MM.1S (cell line): ENCODE results near the gene AGAP3.
A peak's percentile ranks its signal among the peaks of the same experiment; 100 is the strongest.

Source experiments
- DNase-seq: peaks from one replicate; pipeline ENCODE4 v3.0.0-alpha.2; 2015
- H2AFZ ChIP-seq: fragments of 300-600 bp; sonication (generic); 2 replicates; pipeline ENCODE4 v1.6.0; 2016; ENCODE audit warnings: antibody characterized with exemption, low read length
- H3F3A ChIP-seq: fragments of 300-600 bp; sonication (generic); 2 replicates; pipeline ENCODE4 v1.6.1; 2016; ENCODE audit warnings: mild to moderate bottlenecking, antibody characterized with exemption, low read length, moderate library complexity, mixed read lengths; ENCODE audit not compliant: insufficient read depth
- H3K27ac ChIP-seq: fragments of 300-600 bp; sonication (generic); 2 replicates; pipeline ENCODE4 v1.5.1; 2016; ENCODE audit warnings: mild to moderate bottlenecking, low read length
- H3K27me3 ChIP-seq: fragments of 300-600 bp; sonication (generic); replicated peaks from 2 replicates; pipeline ENCODE4 v1.6.0; 2016; ENCODE audit warnings: low read length; ENCODE audit not compliant: insufficient read depth
- H3K36me3 ChIP-seq: fragments of 300-600 bp; sonication (generic); replicated peaks from 2 replicates; pipeline ENCODE4 v1.6.1; 2016; ENCODE audit warnings: mild to moderate bottlenecking, low read length, mixed read lengths; ENCODE audit not compliant: insufficient read depth
- H3K4me1 ChIP-seq: fragments of 300-600 bp; sonication (generic); 2 replicates; pipeline ENCODE4 v1.6.1; 2016; ENCODE audit warnings: low read length, mixed read lengths
- H3K4me2 ChIP-seq: fragments of 300-600 bp; sonication (generic); 2 replicates; pipeline ENCODE4 v1.6.0; 2016; ENCODE audit warnings: low read depth, low read length
- H3K4me3 ChIP-seq: fragments of 300-600 bp; sonication (generic); 2 replicates; pipeline ENCODE4 v1.5.1; 2016; ENCODE audit warnings: low read length, mixed read lengths
- H3K79me2 ChIP-seq: fragments of 300-600 bp; sonication (generic); 2 replicates; pipeline ENCODE4 v1.6.1; 2016; ENCODE audit warnings: mixed run types, low read length, mixed read lengths
- H3K9ac ChIP-seq: fragments of 300-600 bp; sonication (generic); 2 replicates; pipeline ENCODE4 v1.6.1; 2016; ENCODE audit warnings: low read length, mixed read lengths
- H3K9me2 ChIP-seq: fragments of 300-600 bp; sonication (generic); replicated peaks from 2 replicates; pipeline ENCODE4 v1.6.1; 2016; ENCODE audit warnings: mild to moderate bottlenecking, low read length, mixed read lengths; ENCODE audit not compliant: insufficient read depth
- H3K9me3 ChIP-seq: fragments of 300-600 bp; sonication (generic); replicated peaks from 2 replicates; pipeline ENCODE4 v1.6.1; 2016; ENCODE audit warnings: mild to moderate bottlenecking, low read length, mixed read lengths; ENCODE audit not compliant: insufficient read depth
- H4K20me1 ChIP-seq: fragments of 300-600 bp; sonication (generic); 2 replicates; pipeline ENCODE4 v1.6.1; 2016; ENCODE audit warnings: mild to moderate bottlenecking, low read length, moderate library complexity, mixed read lengths; ENCODE audit not compliant: insufficient read depth
- EZH2 ChIP-seq: fragments of 300-600 bp; sonication (generic); optimal IDR thresholded peaks from 2 replicates; pipeline ENCODE3; 2017; ENCODE audit warnings: low read depth, mild to moderate bottlenecking, antibody characterized with exemption, low read length, mixed read lengths
- EZH2phosphoT487 ChIP-seq: fragments of 300-600 bp; sonication (generic); IDR thresholded peaks from 2 replicates; pipeline ENCODE4 v1.6.1; 2018; ENCODE audit warnings: antibody characterized with exemption, low read length
- TF ChIP-seq, protein P1 (sequence below): fragments of 300-600 bp; sonication (generic); IDR thresholded peaks from 2 replicates; pipeline ENCODE4 v1.5.1; 2016; ENCODE audit warnings: antibody characterized with exemption, low read length, mixed read lengths

AGAP3 gene

DNA sequence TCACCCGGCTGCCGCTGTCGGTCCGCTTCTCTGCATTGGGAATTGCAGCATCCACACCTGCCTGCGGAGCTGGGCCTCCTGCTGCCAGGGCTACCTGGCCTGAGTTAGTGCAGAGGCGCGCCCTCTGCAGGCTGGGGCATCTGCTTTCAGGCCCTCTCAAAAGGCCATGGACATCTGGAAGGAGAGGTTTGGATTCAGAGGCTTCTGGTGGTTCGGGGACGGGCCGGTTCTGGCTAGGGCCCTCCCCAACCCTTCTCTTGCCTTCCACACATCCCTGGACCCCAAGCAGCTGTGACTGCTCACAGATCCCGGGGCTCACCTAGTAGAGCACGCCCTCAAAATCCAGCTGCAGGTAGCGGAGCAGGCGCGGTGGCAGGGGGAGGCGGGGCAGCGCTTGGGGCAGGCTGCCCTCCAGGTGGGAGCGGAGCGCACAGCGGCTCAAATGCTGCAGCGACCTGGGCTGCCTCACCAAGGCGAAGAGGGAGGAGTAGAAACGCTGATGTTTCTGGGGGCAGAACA lies 89.6 kb downstream of the AGAP3 start:
- TF ChIP-seq, protein P1, sequence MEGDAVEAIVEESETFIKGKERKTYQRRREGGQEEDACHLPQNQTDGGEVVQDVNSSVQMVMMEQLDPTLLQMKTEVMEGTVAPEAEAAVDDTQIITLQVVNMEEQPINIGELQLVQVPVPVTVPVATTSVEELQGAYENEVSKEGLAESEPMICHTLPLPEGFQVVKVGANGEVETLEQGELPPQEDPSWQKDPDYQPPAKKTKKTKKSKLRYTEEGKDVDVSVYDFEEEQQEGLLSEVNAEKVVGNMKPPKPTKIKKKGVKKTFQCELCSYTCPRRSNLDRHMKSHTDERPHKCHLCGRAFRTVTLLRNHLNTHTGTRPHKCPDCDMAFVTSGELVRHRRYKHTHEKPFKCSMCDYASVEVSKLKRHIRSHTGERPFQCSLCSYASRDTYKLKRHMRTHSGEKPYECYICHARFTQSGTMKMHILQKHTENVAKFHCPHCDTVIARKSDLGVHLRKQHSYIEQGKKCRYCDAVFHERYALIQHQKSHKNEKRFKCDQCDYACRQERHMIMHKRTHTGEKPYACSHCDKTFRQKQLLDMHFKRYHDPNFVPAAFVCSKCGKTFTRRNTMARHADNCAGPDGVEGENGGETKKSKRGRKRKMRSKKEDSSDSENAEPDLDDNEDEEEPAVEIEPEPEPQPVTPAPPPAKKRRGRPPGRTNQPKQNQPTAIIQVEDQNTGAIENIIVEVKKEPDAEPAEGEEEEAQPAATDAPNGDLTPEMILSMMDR: peak; percentile 40
- no peak for TF ChIP-seq EZH2
- TF ChIP-seq EZH2phosphoT487: no peak
- Histone ChIP-seq H3K9me2 (no peaks in the 10 kb centered on the region), H2AFZ (no peak overlapping the region), H3K9ac (no peak overlapping the region), H3K36me3 (no peaks in the 10 kb centered on the region), H3K4me2 (no peak overlapping the region), H4K20me1 (no peaks in the 10 kb centered on the region), H3K79me2 (no peaks in the 10 kb centered on the region), H3K4me3 (no peak overlapping the region), H3K27ac (no peak overlapping the region), H3K9me3 (no peaks in the 10 kb centered on the region), H3K27me3 (peaks cover 88% of the 10 kb centered on the region), H3F3A (no peaks in the 10 kb centered on the region), H3K4me1 (no peaks in the 10 kb centered on the region)
- no peak for DNase-seq

DNA sequence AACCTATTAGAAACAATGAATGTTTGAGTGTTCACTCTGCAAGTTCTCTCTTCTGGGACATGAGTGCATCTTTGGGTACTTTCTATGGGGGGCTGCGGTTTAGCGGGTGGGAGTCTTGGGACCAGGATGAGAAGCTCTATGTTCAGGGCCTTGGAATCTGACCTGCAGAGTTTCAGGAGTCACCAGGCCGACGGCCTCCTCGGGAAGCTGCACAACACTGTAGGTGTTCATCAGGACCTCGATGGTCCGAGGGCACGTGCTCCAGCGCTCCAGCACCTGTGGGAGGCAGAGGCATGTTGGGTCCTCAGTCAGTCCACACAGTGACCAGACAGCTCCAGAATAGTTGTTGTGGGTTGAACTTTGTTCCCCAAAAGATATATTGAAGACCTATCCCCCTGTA lies 90.1 kb downstream of the AGAP3 start:
- Histone ChIP-seq H4K20me1 (no peaks in the 10 kb centered on the region), H3K4me3 (no peak overlapping the region), H3K4me2 (no peak overlapping the region), H3K27ac (no peak overlapping the region), H2AFZ (no peak overlapping the region), H3K9me3 (no peaks in the 10 kb centered on the region), H3K9me2 (no peaks in the 10 kb centered on the region), H3K4me1 (no peaks in the 10 kb centered on the region), H3K36me3 (no peaks in the 10 kb centered on the region), H3F3A (no peaks in the 10 kb centered on the region), H3K27me3 (peaks cover 88% of the 10 kb centered on the region), H3K9ac (no peak overlapping the region), H3K79me2 (no peaks in the 10 kb centered on the region)
- no peak for DNase-seq
- TF ChIP-seq EZH2: no peak
- TF ChIP-seq, protein P1: no peak
- TF ChIP-seq EZH2phosphoT487: no peak

DNA sequence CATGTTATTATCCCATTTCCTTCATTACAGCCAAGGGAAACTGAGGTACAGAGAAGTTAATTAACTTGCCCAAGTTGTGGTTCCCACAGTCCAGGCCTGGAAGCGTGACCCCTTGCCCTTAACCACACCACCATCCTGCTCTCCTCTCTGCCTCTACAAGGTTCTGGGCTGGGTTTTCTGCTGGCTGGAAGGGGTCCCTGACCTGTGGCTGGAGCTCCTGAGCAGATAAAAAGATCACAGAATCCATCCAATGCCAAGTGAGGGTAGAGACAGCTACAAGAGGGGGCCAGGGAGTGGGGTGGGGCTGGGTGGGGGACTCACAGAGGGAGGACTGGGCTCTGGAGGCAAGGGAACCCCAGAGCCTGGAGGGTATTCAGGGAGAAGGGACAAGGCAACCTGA lies 91.0 kb downstream of the AGAP3 start:
- Histone ChIP-seq H3K4me1 (no peaks in the 10 kb centered on the region), H3K9me2 (no peaks in the 10 kb centered on the region), H3K36me3 (no peaks in the 10 kb centered on the region), H3K4me3 (no peak overlapping the region), H4K20me1 (no peaks in the 10 kb centered on the region), H3K27me3 (peaks cover 87% of the 10 kb centered on the region), H2AFZ (no peak overlapping the region), H3K4me2 (no peak overlapping the region), H3K27ac (no peak overlapping the region), H3K9me3 (no peaks in the 10 kb centered on the region), H3K9ac (no peak overlapping the region), H3F3A (no peaks in the 10 kb centered on the region), H3K79me2 (no peaks in the 10 kb centered on the region)
- TF ChIP-seq EZH2phosphoT487 (no peak), EZH2 (no peak)
- TF ChIP-seq, protein P1: no peak
- no peak for DNase-seq
